ENCODE data around the gene ZSCAN10. TPM values are rescaled to one million over a fixed set of nuclear protein-coding genes. Genes with fewer than 3 reads are reported as not detected.

The ZSCAN10 gene
- total and polyA plus RNA-seq, 2 of the 13 experiments (the other 11 are each of a cell fraction or from before 2014, with no cell fraction given), result not detected

GRCh38 chr16:3123986-3124886 lies 25.1 kb upstream of the ZSCAN10 start (continued):
- TF ChIP-seq KLF13 (CRISPR knock-in tag; IDR thresholded peaks at IDR 0.05) (no peak), PCBP1 (IDR thresholded peaks at IDR 0.05; ENCODE audit: borderline replicate concordance, low read depth, low read length) (0 out of 2 replicates have a peak, but pooled peaks have one; percentile 68), ZBTB37 (CRISPR knock-in tag; IDR thresholded peaks at IDR 0.05) (no peak), ZNF431 (CRISPR knock-in tag; IDR thresholded peaks at IDR 0.05; ENCODE audit: borderline replicate concordance, low read depth) (no peak), ZNF781 (CRISPR knock-in tag; IDR thresholded peaks at IDR 0.05; ENCODE audit: borderline replicate concordance, not compliant biosample characterization) (peak; percentile 14), ZBTB8A (CRISPR knock-in tag; IDR thresholded peaks at IDR 0.05; ENCODE audit: borderline replicate concordance, low read depth) (no peak), EP300 (IDR thresholded peaks at IDR 0.05; ENCODE audit: low read depth in 2 of 2, low read length in 2 of 2) (no peak), EP300 (CRISPR knock-in tag; IDR thresholded peaks at IDR 0.05; ENCODE audit: borderline replicate concordance) (no peak), PRPF4 (IDR thresholded peaks at IDR 0.05; ENCODE audit: low read depth, low read length, poor library complexity, severe bottlenecking) (no peak), THYN1 (CRISPR knock-in tag; IDR thresholded peaks at IDR 0.05; ENCODE audit: borderline replicate concordance, low read depth) (no peak), TFDP2 (CRISPR knock-in tag; IDR thresholded peaks at IDR 0.05) (peak; percentile 22; the same call in 1 of the 2 replicates), ZNF839 (CRISPR knock-in tag; IDR thresholded peaks at IDR 0.05; ENCODE audit: borderline replicate concordance) (no peak; the same call in 1 of the 2 replicates), ZNF256 (CRISPR knock-in tag; conservative IDR thresholded peaks at IDR 0.05) (no peak), ZSCAN22 (CRISPR knock-in tag; IDR thresholded peaks at IDR 0.05) (no peak; the same call in 1 of the 2 replicates), HNRNPH1 (optimal IDR thresholded peaks at IDR 0.05; ENCODE audit: low read depth, low read length) (no peak), ZBTB2 (CRISPR knock-in tag; IDR thresholded peaks at IDR 0.05; ENCODE audit: low read depth) (no peak), ZNF580 (CRISPR knock-in tag; IDR thresholded peaks at IDR 0.05; ENCODE audit: borderline replicate concordance, low read depth) (peak; percentile 66), ZNF724P (CRISPR knock-in tag; IDR thresholded peaks at IDR 0.05; ENCODE audit: borderline replicate concordance) (no peak), ZSCAN21 (CRISPR knock-in tag; IDR thresholded peaks at IDR 0.05; ENCODE audit: borderline replicate concordance) (peak; percentile 60; the same call in 1 of the 2 replicates), CENPX (CRISPR knock-in tag; IDR thresholded peaks at IDR 0.05) (no peak), DPF2 (CRISPR knock-in tag; IDR thresholded peaks at IDR 0.05; ENCODE audit: borderline replicate concordance, low read depth) (no peak), SAP130 (CRISPR knock-in tag; IDR thresholded peaks at IDR 0.05; ENCODE audit: low read depth) (peak; percentile 91), ZNF235 (CRISPR knock-in tag; IDR thresholded peaks at IDR 0.05; ENCODE audit: borderline replicate concordance) (peak; percentile 51; the same call in 1 of the 2 replicates), TCF7 (IDR thresholded peaks at IDR 0.05; ENCODE audit: low read depth) (no peak), ZNF501 (CRISPR knock-in tag; IDR thresholded peaks at IDR 0.05) (peak; percentile 86)
